Gastrocnemius medialis (tissue), 4 donors: ENCODE data around the gene EFCAB9.

Experiments
- POLR2A ChIP-seq, 2 donors: fragments of 450-650 bp; IDR thresholded peaks; one replicate each; pipeline ENCODE4 v1.6.1; 2017; ENCODE audit warnings: antibody characterized with exemption in 2 of 2, mild to moderate bottlenecking in 2 of 2, moderate library complexity in 2 of 2
- TF ChIP-seq, protein P1 (sequence below), 5 experiments: fragments of 450-650 bp in 3 of 5; fragments of 200-600 bp in 2 of 5; sonication (generic) in 2 of 5; IDR thresholded peaks in 4 of 5; conservative IDR thresholded peaks in 1 of 5; 1 replicate in 4 of 5; 2 replicates in 1 of 5; pipeline ENCODE4 v1.5.1; 2016 to 2019; ENCODE audit warnings: antibody characterized with exemption in 5 of 5, mild to moderate bottlenecking in 3 of 5, moderate library complexity in 3 of 5

DNA sequence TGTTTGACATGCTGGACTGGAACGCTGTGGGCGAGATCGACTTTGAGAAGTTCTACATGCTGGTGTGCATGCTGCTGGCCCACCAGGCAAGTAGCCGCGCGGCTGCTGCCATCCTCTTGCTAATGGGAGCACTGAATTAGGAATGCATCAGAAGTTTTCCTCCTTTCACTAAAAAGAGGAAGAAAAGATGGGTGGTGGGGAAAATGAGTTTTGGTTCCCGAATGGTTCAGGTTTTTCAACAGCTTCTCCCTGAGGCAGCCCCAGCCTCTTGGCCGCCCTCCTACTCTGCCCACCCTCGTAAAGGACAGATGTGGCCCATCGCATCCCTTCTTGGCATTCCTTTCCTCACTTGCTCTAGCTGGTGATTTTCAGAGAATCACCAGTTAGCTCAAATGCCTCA is 5.5 kb downstream of the EFCAB9 start:
- TF ChIP-seq, protein P1, sequence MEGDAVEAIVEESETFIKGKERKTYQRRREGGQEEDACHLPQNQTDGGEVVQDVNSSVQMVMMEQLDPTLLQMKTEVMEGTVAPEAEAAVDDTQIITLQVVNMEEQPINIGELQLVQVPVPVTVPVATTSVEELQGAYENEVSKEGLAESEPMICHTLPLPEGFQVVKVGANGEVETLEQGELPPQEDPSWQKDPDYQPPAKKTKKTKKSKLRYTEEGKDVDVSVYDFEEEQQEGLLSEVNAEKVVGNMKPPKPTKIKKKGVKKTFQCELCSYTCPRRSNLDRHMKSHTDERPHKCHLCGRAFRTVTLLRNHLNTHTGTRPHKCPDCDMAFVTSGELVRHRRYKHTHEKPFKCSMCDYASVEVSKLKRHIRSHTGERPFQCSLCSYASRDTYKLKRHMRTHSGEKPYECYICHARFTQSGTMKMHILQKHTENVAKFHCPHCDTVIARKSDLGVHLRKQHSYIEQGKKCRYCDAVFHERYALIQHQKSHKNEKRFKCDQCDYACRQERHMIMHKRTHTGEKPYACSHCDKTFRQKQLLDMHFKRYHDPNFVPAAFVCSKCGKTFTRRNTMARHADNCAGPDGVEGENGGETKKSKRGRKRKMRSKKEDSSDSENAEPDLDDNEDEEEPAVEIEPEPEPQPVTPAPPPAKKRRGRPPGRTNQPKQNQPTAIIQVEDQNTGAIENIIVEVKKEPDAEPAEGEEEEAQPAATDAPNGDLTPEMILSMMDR (IDR thresholded peaks at IDR 0.05 in 4 of 5, conservative IDR thresholded peaks at IDR 0.05 in 1 of 5) = no peak
- no peak for TF ChIP-seq POLR2A (IDR thresholded peaks at IDR 0.05)
